ENCODE data around the gene PSMC4.
A peak's percentile ranks its signal among the peaks of the same experiment; 100 is the strongest.

PSMC4 gene

DNA sequence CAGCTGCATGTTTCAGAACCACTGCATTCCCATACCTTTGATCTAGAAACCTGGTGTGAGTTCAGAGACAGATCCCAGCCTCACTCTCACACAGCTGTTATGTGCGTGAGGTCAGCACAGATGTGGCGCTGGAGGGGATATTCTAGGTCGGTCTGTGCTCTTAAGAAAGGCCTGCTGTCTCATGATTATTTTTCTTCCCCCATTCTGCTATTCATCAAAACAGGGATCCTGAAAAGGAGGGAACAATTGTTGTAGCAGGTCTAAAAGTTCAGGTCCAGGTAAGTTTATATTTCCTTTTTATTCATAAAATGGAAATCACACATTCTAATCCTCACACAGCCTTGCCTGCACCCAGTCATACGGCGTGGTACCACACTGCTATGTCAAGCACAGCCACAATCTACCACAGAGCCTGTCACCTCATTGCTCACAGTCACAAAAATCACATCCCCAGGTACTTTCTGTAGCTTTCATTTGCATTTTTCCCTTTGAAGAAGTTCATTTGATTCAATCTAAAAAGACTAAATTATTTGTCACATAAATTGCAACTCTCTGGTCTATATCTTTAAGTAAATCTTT lies 26.8 kb downstream of the PSMC4 start:
- no peak for DNase-seq (ENCODE audit: insufficient read length, low spot score)
- TF ChIP-seq POLR2A (IDR thresholded peaks at IDR 0.05; ENCODE audit: low read depth, low read length) (no peak), PAX5 (IDR thresholded peaks at IDR 0.05; ENCODE audit: insufficient read depth, low read length, severe bottlenecking) (no peak)
- peak; percentile 56 for FAIRE-seq

DNA sequence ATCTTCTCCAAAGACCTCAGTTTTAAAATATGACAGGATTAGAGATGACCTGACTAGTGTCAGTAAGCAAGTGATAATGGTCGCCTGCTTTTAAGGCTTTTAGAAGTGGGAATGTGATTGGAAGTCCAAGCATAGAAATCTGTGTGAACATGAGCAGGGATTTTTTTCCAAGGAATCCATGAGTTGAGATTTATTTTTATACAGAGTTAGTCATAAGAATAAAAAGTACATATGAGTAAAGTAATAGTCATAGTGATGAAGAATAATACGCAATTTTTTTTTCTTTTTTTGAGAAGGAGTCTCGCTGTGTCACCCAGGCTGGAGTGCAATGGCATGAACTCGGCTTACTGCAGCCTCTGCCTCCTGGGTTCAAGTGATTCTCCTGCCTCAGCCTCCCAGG lies 27.5 kb downstream of the PSMC4 start:
- FAIRE-seq (no peak), DNase-seq (ENCODE audit: insufficient read length, low spot score) (no peak)
- TF ChIP-seq PAX5 (IDR thresholded peaks at IDR 0.05; ENCODE audit: insufficient read depth, low read length, severe bottlenecking) = no peak
- no peak for TF ChIP-seq TAF1 (IDR thresholded peaks at IDR 0.05; ENCODE audit: low read depth, low read length)
- no peak for TF ChIP-seq SPI1 (IDR thresholded peaks at IDR 0.05; ENCODE audit: low read depth, low read length)
- no peak for TF ChIP-seq POLR2A (IDR thresholded peaks at IDR 0.05; ENCODE audit: low read depth, low read length)
- TF ChIP-seq POLR2AphosphoS5 (IDR thresholded peaks at IDR 0.05; ENCODE audit: low read depth, low read length) = no peak

DNA sequence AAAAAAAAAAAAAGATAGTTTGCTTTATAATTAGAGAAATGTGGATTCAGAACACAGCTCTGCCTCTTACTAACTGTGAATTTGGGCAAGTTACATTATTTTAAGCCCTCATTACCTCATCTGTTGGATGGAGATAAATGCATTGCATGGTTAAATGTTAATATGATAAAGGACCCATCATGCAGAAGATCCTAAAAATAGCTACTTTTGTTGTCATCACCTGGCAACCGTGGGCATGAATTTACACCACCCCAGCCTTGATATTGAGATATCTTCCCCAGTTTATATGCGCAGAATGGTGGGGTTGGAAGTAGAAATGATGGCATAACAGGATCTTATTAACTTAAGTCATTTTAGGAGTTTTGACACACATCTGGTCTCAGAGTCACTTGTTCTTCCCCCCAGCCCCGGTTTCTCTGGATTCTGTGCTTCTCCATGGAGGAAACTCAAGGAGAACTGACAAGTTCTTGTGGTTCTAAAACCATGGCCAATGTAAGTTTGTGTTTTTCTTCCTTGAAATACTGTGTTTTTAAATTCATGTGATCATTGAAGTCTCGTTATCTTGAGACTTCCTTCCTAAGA lies 34.8 kb downstream of the PSMC4 start:
- FAIRE-seq = no peak
- TF ChIP-seq POU2F2 (IDR thresholded peaks at IDR 0.05; ENCODE audit: low read depth, low read length) (no peak), POLR2A (IDR thresholded peaks at IDR 0.05; ENCODE audit: low read depth, low read length) (no peak), POLR2AphosphoS5 (IDR thresholded peaks at IDR 0.05; ENCODE audit: low read depth, low read length) (no peak), SPI1 (IDR thresholded peaks at IDR 0.05; ENCODE audit: low read depth, low read length) (no peak), PAX5 (IDR thresholded peaks at IDR 0.05; ENCODE audit: insufficient read depth, low read length, severe bottlenecking) (no peak), TAF1 (IDR thresholded peaks at IDR 0.05; ENCODE audit: low read depth, low read length) (no peak)
- DNase-seq (ENCODE audit: insufficient read length, low spot score) = no peak

DNA sequence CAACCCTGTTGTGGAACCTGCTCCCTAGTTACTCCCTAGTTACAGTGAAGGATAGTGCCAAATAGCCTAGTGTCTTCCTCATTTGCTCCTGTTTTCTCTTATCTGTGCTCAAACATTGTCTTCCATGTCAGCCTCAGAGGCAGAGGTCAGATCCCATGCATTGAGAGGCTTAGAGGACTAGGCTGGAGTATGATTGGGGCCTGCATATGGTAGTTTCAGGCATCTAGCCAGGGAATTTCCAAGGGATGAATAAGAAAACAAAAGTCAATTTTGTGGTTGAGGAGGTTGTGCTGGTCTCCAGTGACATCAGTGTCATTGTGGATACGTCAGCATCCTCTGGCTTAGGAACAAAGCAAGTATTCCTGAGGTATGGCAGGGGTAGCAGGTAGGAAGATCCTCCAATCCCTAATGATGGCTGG lies 35.3 kb downstream of the PSMC4 start:
- TF ChIP-seq SPI1 (IDR thresholded peaks at IDR 0.05; ENCODE audit: low read depth, low read length) = no peak
- TF ChIP-seq POU2F2 (IDR thresholded peaks at IDR 0.05; ENCODE audit: low read depth, low read length) = no peak
- TF ChIP-seq PAX5 (IDR thresholded peaks at IDR 0.05; ENCODE audit: insufficient read depth, low read length, severe bottlenecking) = no peak
- DNase-seq (ENCODE audit: insufficient read length, low spot score) (no peak), FAIRE-seq (no peak)

DNA sequence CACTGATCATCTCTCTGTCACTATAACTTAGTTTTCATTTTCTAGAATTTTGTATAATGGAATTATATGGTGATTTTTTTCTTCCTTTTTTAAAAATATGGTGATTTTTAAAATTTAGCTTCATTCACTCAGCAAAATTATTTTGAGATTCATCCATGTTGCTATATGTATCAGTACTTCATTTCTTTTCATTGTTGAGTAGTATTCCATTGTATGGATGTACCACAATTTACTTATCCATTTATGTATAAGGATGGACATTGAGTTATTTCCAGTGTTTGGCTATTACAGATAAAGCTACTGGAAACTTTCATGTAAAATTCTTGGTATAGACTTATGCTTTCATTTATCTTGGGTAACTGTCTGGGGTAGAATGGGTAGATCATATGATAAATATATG lies 38.7 kb downstream of the PSMC4 start:
- DNase-seq (ENCODE audit: insufficient read length, low spot score) (no peak), FAIRE-seq (no peak)
- no peak for TF ChIP-seq POLR2AphosphoS5 (IDR thresholded peaks at IDR 0.05; ENCODE audit: low read depth, low read length)
- TF ChIP-seq POU2F2 (IDR thresholded peaks at IDR 0.05; ENCODE audit: low read depth, low read length) = no peak
- no peak for TF ChIP-seq TAF1 (IDR thresholded peaks at IDR 0.05; ENCODE audit: low read depth, low read length)
- no peak for TF ChIP-seq PAX5 (IDR thresholded peaks at IDR 0.05; ENCODE audit: insufficient read depth, low read length, severe bottlenecking)
- no peak for TF ChIP-seq POLR2A (IDR thresholded peaks at IDR 0.05; ENCODE audit: low read depth, low read length)
- no peak for TF ChIP-seq SPI1 (IDR thresholded peaks at IDR 0.05; ENCODE audit: low read depth, low read length)

DNA sequence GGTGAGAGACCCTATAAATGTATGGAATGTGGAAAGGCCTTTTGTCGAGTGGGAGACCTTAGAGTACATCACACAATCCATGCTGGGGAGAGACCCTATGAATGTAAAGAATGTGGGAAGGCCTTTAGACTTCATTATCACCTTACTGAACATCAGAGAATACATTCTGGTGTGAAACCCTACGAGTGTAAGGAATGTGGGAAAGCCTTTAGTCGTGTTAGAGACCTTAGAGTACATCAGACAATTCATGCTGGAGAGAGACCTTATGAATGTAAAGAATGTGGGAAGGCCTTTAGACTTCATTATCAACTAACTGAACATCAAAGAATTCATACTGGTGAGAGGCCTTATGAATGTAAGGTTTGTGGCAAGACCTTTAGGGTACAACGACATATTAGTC lies 43.0 kb downstream of the PSMC4 start:
- FAIRE-seq (no peak), DNase-seq (ENCODE audit: insufficient read length, low spot score) (no peak)
- TF ChIP-seq POLR2AphosphoS5 (IDR thresholded peaks at IDR 0.05; ENCODE audit: low read depth, low read length) (no peak), SPI1 (IDR thresholded peaks at IDR 0.05; ENCODE audit: low read depth, low read length) (no peak), PAX5 (IDR thresholded peaks at IDR 0.05; ENCODE audit: insufficient read depth, low read length, severe bottlenecking) (no peak), TAF1 (IDR thresholded peaks at IDR 0.05; ENCODE audit: low read depth, low read length) (no peak), POU2F2 (IDR thresholded peaks at IDR 0.05; ENCODE audit: low read depth, low read length) (no peak), POLR2A (IDR thresholded peaks at IDR 0.05; ENCODE audit: low read depth, low read length) (no peak)

DNA sequence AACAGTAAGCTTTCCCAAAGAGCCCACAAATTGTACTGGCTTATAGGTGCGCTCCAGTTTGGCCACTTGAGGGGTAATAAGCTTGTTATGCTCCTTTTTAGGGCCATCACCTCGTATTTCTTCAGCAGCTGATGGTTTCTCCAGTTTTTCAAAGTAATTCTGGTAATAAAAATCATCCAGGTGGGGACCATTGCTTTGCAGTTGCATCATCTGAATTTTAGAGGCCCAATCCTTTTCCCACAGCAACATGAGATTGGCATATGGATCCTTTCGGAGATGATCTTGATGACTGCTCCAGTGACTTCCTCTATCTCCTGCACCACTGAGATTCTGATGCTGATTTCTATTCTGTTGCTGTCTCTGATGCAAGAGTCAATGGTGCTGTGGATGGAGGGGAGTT lies 53.0 kb downstream of the PSMC4 start:
- TF ChIP-seq POU2F2 (IDR thresholded peaks at IDR 0.05; ENCODE audit: low read depth, low read length) (no peak), POLR2A (IDR thresholded peaks at IDR 0.05; ENCODE audit: low read depth, low read length) (no peak), TAF1 (IDR thresholded peaks at IDR 0.05; ENCODE audit: low read depth, low read length) (no peak), SPI1 (IDR thresholded peaks at IDR 0.05; ENCODE audit: low read depth, low read length) (no peak), POLR2AphosphoS5 (IDR thresholded peaks at IDR 0.05; ENCODE audit: low read depth, low read length) (no peak), PAX5 (IDR thresholded peaks at IDR 0.05; ENCODE audit: insufficient read depth, low read length, severe bottlenecking) (no peak)
- FAIRE-seq = no peak
- no peak for DNase-seq (ENCODE audit: insufficient read length, low spot score)

DNA sequence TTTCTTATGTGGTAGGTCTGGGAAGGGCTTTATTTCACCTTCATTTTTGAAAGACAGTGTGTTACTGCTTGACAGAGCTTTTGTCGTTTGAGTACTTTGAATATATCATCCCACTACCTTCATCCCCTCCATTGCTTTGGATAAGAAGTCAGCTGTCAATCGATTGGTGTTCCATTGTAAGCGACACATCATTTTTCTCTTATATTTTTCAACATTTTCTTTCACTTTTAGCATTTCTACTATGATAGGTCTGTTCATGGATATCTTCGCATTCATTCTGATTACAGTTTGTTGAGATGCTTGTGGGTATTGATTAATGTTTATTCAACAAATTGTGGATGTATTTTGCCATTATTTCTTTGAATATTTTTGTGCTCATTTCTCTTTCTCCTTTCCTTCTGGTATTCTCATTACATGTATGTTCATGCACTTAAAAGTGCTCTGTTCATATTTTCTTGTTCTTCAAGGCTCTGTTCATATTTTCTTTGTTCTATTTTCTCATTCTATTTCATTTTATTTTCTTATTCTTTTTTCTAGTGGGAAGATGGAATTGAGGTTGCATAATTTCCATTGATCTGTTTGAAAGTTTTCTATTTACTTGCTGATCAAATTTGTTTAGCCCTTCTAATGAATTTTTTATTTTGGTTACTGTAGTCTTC lies 55.1 kb downstream of the PSMC4 start:
- DNase-seq (ENCODE audit: insufficient read length, low spot score) = no peak
- no peak for FAIRE-seq
- TF ChIP-seq POU2F2 (IDR thresholded peaks at IDR 0.05; ENCODE audit: low read depth, low read length) (no peak), POLR2AphosphoS5 (IDR thresholded peaks at IDR 0.05; ENCODE audit: low read depth, low read length) (no peak), PAX5 (IDR thresholded peaks at IDR 0.05; ENCODE audit: insufficient read depth, low read length, severe bottlenecking) (no peak), TAF1 (IDR thresholded peaks at IDR 0.05; ENCODE audit: low read depth, low read length) (no peak), POLR2A (IDR thresholded peaks at IDR 0.05; ENCODE audit: low read depth, low read length) (no peak), SPI1 (IDR thresholded peaks at IDR 0.05; ENCODE audit: low read depth, low read length) (no peak)

DNA sequence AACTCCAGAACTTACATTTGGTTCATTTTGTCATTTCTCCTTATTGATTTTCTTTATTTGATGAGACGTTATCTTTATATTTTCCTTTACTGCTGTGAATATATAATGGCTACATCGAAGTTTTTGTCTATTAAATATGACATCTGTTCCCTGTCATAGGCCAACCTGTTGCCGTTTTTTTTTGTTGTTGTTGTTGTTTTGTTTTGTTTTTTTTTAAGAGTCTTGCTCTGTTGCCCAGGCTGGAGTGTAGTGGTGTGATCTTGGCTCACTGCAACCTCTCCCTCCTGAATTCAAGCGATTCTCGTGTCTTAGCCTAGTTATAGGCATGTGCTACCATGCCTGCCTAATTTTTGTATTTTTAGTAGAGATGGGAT lies 55.6 kb downstream of the PSMC4 start:
- TF ChIP-seq POU2F2 (IDR thresholded peaks at IDR 0.05; ENCODE audit: low read depth, low read length) (no peak), PAX5 (IDR thresholded peaks at IDR 0.05; ENCODE audit: insufficient read depth, low read length, severe bottlenecking) (no peak), TAF1 (IDR thresholded peaks at IDR 0.05; ENCODE audit: low read depth, low read length) (no peak), SPI1 (IDR thresholded peaks at IDR 0.05; ENCODE audit: low read depth, low read length) (no peak), POLR2AphosphoS5 (IDR thresholded peaks at IDR 0.05; ENCODE audit: low read depth, low read length) (no peak), POLR2A (IDR thresholded peaks at IDR 0.05; ENCODE audit: low read depth, low read length) (no peak)
- FAIRE-seq = no peak
- no peak for DNase-seq (ENCODE audit: insufficient read length, low spot score)
